Mucosa of descending colon (tissue), 3 donors: ENCODE measurements around the gene ID3. TPM values are rescaled to one million over a fixed set of nuclear protein-coding genes. Genes with fewer than 3 reads are reported as not detected.

ENCODE experiments used
- ATAC-seq: fragments of 200-7000 bp; cut with Tn5 transposase; one replicate; pipeline ENCODE4 v1.9.1; 2020; ENCODE audit warnings: mild to moderate bottlenecking, moderate library complexity
- DNase-seq, 3 donors: peaks; one replicate each; pipeline ENCODE4 v3.0.0-alpha.2; 2020
- H3K36me3 ChIP-seq: fragments of 200-600 bp; one replicate; pipeline ENCODE4 v1.8.0; 2021; ENCODE audit warnings: low read depth, mild to moderate bottlenecking
- H3K4me1 ChIP-seq: fragments of 200-600 bp; one replicate; pipeline ENCODE4 v1.8.0; 2021; ENCODE audit warnings: low read depth, mild to moderate bottlenecking
- H3K4me3 ChIP-seq: fragments of 200-600 bp; one replicate; pipeline ENCODE4 v1.8.0; 2021; ENCODE audit warnings: mild to moderate bottlenecking
- H3K9me3 ChIP-seq: fragments of 200-600 bp; one replicate; pipeline ENCODE4 v1.8.0; 2021; ENCODE audit warnings: mild to moderate bottlenecking
- CTCF ChIP-seq: fragments of 200-600 bp; IDR thresholded peaks from one replicate; pipeline ENCODE4 v1.8.0; 2022; ENCODE audit warnings: antibody characterized with exemption, mild to moderate bottlenecking
- intact Hi-C, 2 donors: fragments of 100-400 bp; cut with DNase I in 1 of 2; cut with micrococcal nuclease in 1 of 2; formaldehyde crosslinking; loops; one replicate each; pipeline versions ENCODE4 v1.11.0 to v1.11.1; 2022; cut with DNase I, micrococcal nuclease
- total RNA-seq, 3 donors: library from RNA; stranded (reverse); fragmentation: NEBNext Ultra II Directional in 2 of 3; extraction: Animal tissue kit (Norgen Biotek cat#: 25700) in 2 of 3; gene quantifications; one replicate each; pipeline versions ENCODE4 v1.2.1 to v1.2.4, GENCODE V29; 2021 to 2023
- donor health status: DM: no; HTN: no; CAD: no; lungs with moderate emphysema.
- donor health status: DM: no; HTN: no; CAD: no.
- donor health status: DM: no; HTN: yes; CAD: no.

Gene ID3
- total RNA-seq, 3 donors from 2014 or later, result 83.0 to 316 (median 121) TPM

- intact Hi-C loops, result no loop called here
- Histone ChIP-seq H3K36me3 (no peaks in the 10 kb centered on the region), H3K9me3 (no peaks in the 10 kb centered on the region), H3K4me3 (no peak overlapping the region), H3K4me1 (no peaks in the 10 kb centered on the region)
- peak; percentile 62 for ATAC-seq
- peak; percentile 24 to 65 (median 36) for DNase-seq
- no peak for TF ChIP-seq CTCF
Measured at GRCh38 chr1:23591460-23592208, 32.3 kb upstream of the ID3 start.

GRCh38 chr1:23590058-23590783, 30.9 kb upstream of the ID3 start:
- H3K4me1 ChIP-seq, result no peaks in the 10 kb centered on the region
- ATAC-seq, result no peak
- DNase-seq, result no peak
- no peaks in the 10 kb centered on the region for H3K36me3 ChIP-seq
- H3K9me3 ChIP-seq, result no peaks in the 10 kb centered on the region
- no peak overlapping the region for H3K4me3 ChIP-seq
- no peak for TF ChIP-seq CTCF
- intact Hi-C loops, result no loop called here

GRCh38 chr1:23589585-23589986, 30.3 kb upstream of the ID3 start:
- ATAC-seq, result no peak
- TF ChIP-seq CTCF, result no peak
- DNase-seq, result no peak
- intact Hi-C loops, result no loop called here
- no peaks in the 10 kb centered on the region for H3K36me3 ChIP-seq
- no peak overlapping the region for H3K4me3 ChIP-seq
- H3K9me3 ChIP-seq, result no peaks in the 10 kb centered on the region
- no peaks in the 10 kb centered on the region for H3K4me1 ChIP-seq

GRCh38 chr1:23588749-23589548, 29.6 kb upstream of the ID3 start:
- ATAC-seq, result no peak
- H3K9me3 ChIP-seq, result no peaks in the 10 kb centered on the region

More at GRCh38 chr1:23588749-23589548, 29.6 kb upstream of the ID3 start:
- DNase-seq, result no peak
- Histone ChIP-seq H3K4me1 (no peaks in the 10 kb centered on the region), H3K36me3 (no peaks in the 10 kb centered on the region), H3K4me3 (no peak overlapping the region)
- intact Hi-C loops, result no loop called here
- TF ChIP-seq CTCF, result no peak
